Left lung (tissue), 10 donors: ENCODE results near the gene WBP1. TPM values are rescaled to one million over a fixed set of nuclear protein-coding genes. Genes with fewer than 3 reads are reported as not detected.

ENCODE experiments used
- ATAC-seq: fragments of 200-7000 bp; cut with Tn5 transposase; one replicate; pipeline ENCODE4 v1.9.1; 2020; ENCODE audit warnings: moderate library complexity
- DNase-seq, 4 donors: peaks; one replicate each; pipeline ENCODE4 v3.0.0-alpha.2; 2013 to 2020
- H3K27ac ChIP-seq, 2 donors: fragments of 200-600 bp; sonication (generic) in 1 of 2; one replicate each; pipeline versions ENCODE4 v1.5.0 to v1.8.0; 2020 to 2021
- H3K27me3 ChIP-seq, 2 donors: fragments of 200-600 bp; sonication (generic) in 1 of 2; one replicate each; pipeline versions ENCODE4 v1.5.0 to v1.8.0; 2020 to 2021
- H3K36me3 ChIP-seq, 2 donors: fragments of 200-600 bp; sonication (generic) in 1 of 2; one replicate each; pipeline versions ENCODE4 v1.5.0 to v1.8.0; 2020 to 2021
- H3K4me1 ChIP-seq, 2 donors: fragments of 200-600 bp; one replicate each; pipeline ENCODE4 v1.8.0; 2021
- H3K4me3 ChIP-seq, 2 donors: fragments of 200-600 bp; sonication (generic) in 1 of 2; one replicate each; pipeline versions ENCODE4 v1.5.0 to v1.8.0; 2020 to 2021; ENCODE audit warnings: mild to moderate bottlenecking in 1 of 2
- H3K9me3 ChIP-seq, 2 donors: fragments of 200-600 bp; sonication (generic) in 1 of 2; one replicate each; pipeline versions ENCODE4 v1.5.0 to v1.8.0; 2020 to 2021
- CTCF ChIP-seq, 2 donors: fragments of 200-600 bp; sonication (generic) in 1 of 2; IDR thresholded peaks; one replicate each; pipeline versions ENCODE4 v1.5.0 to v1.8.0; 2021; ENCODE audit warnings: antibody characterized with exemption in 2 of 2
- intact Hi-C, 2 donors: fragments of 100-400 bp; cut with DNase I; formaldehyde crosslinking; loops; one replicate each; pipeline versions ENCODE4 v1.11.2 to v1.14.2; 2022
- polyA plus RNA-seq, 6 donors: library from polyadenylated mRNA; unstranded; fragments of 120-200 nt; gene quantifications; one replicate each; pipeline ENCODE4 v1.2.1, GENCODE V29; 2013; ENCODE audit not compliant: insufficient read length in 6 of 6
- total RNA-seq, 2 donors: library from RNA; stranded (reverse); fragmentation: NEBNext Ultra II Directional; extraction: Animal tissue kit (Norgen Biotek cat#: 25700); gene quantifications; one replicate each; pipeline ENCODE4 v1.2.1, GENCODE V29; 2021
- donor health status: DM: no; HTN: yes; CAD: no.
- donor health status: DM: no; HTN: no; CAD: no.

The WBP1 gene
- total and polyA plus RNA-seq, 8 donors: 38.7 to 122 (median 108) TPM

- Histone ChIP-seq H3K4me3 (peak within 1 kb of the TSS; percentile 52 to 79), H3K4me1 (peaks cover 24 to 52% of the 10 kb centered on the region in 2 donors), H3K27ac (peak within 1 kb of the TSS; percentile 98), H3K9me3 (no peaks in the 10 kb centered on the region), H3K36me3 (peaks cover 0 to 18% of the 10 kb centered on the region in 2 donors), H3K27me3 (peaks cover 34 to 57% of the 10 kb centered on the region in 2 donors)
- ATAC-seq: peak; percentile 91
- intact Hi-C loops: no loop called here
- peak; percentile 96 to 100 (median 99) for DNase-seq
- TF ChIP-seq CTCF (IDR thresholded peaks at IDR 0.05): peak in 1 of 2 donors; percentile 32
Measured at GRCh38 chr2:74507145-74507925, 49.1 kb downstream of the WBP1 start, which contains the start of gene PCGF1. TSS of gene PCGF1 (minus strand) at chr2:74507695. CDS start at chr2:74507668, 27 bp downstream.

GRCh38 chr2:74507926-74508520 is 49.8 kb downstream of the WBP1 start:
- peak overlapping the region; percentile 52 to 79 for H3K4me3 ChIP-seq
- H3K27me3 ChIP-seq: peaks cover 41 to 57% of the 10 kb centered on the region in 2 donors
- peak; percentile 31 for ATAC-seq
- intact Hi-C loops: no loop called here
- H3K9me3 ChIP-seq: no peaks in the 10 kb centered on the region
- H3K36me3 ChIP-seq: peaks cover 0 to 18% of the 10 kb centered on the region in 2 donors
- peak overlapping the region; percentile 98 for H3K27ac ChIP-seq
- no peak for DNase-seq
- TF ChIP-seq CTCF (IDR thresholded peaks at IDR 0.05): no peak
- peaks cover 24 to 47% of the 10 kb centered on the region in 2 donors for H3K4me1 ChIP-seq

- peaks cover 21 to 42% of the 10 kb centered on the region in 2 donors for H3K4me1 ChIP-seq
- intact Hi-C loops: no loop called here
- ATAC-seq: no peak
- H3K36me3 ChIP-seq: peaks cover 0 to 12% of the 10 kb centered on the region in 2 donors
- H3K27ac ChIP-seq: no peak overlapping the region
- TF ChIP-seq CTCF (IDR thresholded peaks at IDR 0.05): no peak
- H3K4me3 ChIP-seq: no peak overlapping the region
- peaks cover 64 to 73% of the 10 kb centered on the region in 2 donors for H3K27me3 ChIP-seq
- DNase-seq: no peak
- no peaks in the 10 kb centered on the region for H3K9me3 ChIP-seq
Measured at GRCh38 chr2:74510272-74510671, 52.0 kb downstream of the WBP1 start.

Other genes starting within 250 kb of the WBP1 start
- gene SLC4A5, start 115.0 kb upstream of the WBP1 start, total RNA-seq: 1 to 10 TPM; 2.0 to 8.2 TPM
- gene SLC4A5, start 115.0 kb upstream of the WBP1 start, polyA plus RNA-seq: 10 to 100 TPM in 2 of 6 donors, 1 to 10 TPM in 4; 6.6 to 13.8 (median 8.0) TPM
- 100 to 1,000 TPM; 121 to 132 TPM for gene DCTN1, start 78.1 kb upstream of the WBP1 start, total RNA-seq
- gene DCTN1, start 78.1 kb upstream of the WBP1 start, polyA plus RNA-seq: 100 to 1,000 TPM; 139 to 162 (median 153) TPM
- 1 to 10 TPM; 2.8 to 3.4 TPM for gene C2orf81, start 36.8 kb upstream of the WBP1 start, total RNA-seq
- 1 to 10 TPM; 4.4 to 5.7 (median 5.2) TPM for gene C2orf81, start 36.8 kb upstream of the WBP1 start, polyA plus RNA-seq
- gene WDR54, start 36.7 kb upstream of the WBP1 start, total RNA-seq: 10 to 100 TPM in 1 of 2 donors, 1 to 10 TPM in 1; 9.2 to 17.7 TPM
- gene WDR54, start 36.7 kb upstream of the WBP1 start, polyA plus RNA-seq: 10 to 100 TPM; 29.9 to 39.6 (median 36.9) TPM
- 10 to 100 TPM; 29.6 to 37.0 TPM for gene RTKN, start 16.5 kb upstream of the WBP1 start, total RNA-seq
- 10 to 100 TPM; 42.0 to 59.5 (median 56.3) TPM for gene RTKN, start 16.5 kb upstream of the WBP1 start, polyA plus RNA-seq
- 10 to 100 TPM; 23.8 to 27.1 TPM for gene INO80B, start 3.4 kb upstream of the WBP1 start, total RNA-seq
- 10 to 100 TPM; 30.7 to 44.5 (median 35.0) TPM for gene INO80B, start 3.4 kb upstream of the WBP1 start, polyA plus RNA-seq
- 10 to 100 TPM; 67.6 to 69.6 TPM for gene MOGS, start 6.9 kb downstream of the WBP1 start, total RNA-seq
- 10 to 100 TPM; 40.5 to 51.6 (median 44.8) TPM for gene MOGS, start 6.9 kb downstream of the WBP1 start, polyA plus RNA-seq
- 10 to 100 TPM; 69.5 to 73.6 TPM for gene MRPL53, start 14.2 kb downstream of the WBP1 start, total RNA-seq
- 10 to 100 TPM; 33.5 to 57.8 (median 47.8) TPM for gene MRPL53, start 14.2 kb downstream of the WBP1 start, polyA plus RNA-seq
- 10 to 100 TPM; 12.1 to 17.5 TPM for gene CCDC142, start 24.6 kb downstream of the WBP1 start, total RNA-seq
- gene CCDC142, start 24.6 kb downstream of the WBP1 start, polyA plus RNA-seq: 10 to 100 TPM; 13.7 to 18.6 (median 17.4) TPM
- gene TTC31, start 24.6 kb downstream of the WBP1 start, total RNA-seq: 10 to 100 TPM; 22.1 to 27.0 TPM
- 10 to 100 TPM; 31.2 to 38.4 (median 34.2) TPM for gene TTC31, start 24.6 kb downstream of the WBP1 start, polyA plus RNA-seq
- 1 to 10 TPM; 1.6 to 2.2 TPM for gene LBX2, start 41.2 kb downstream of the WBP1 start, total RNA-seq
- under 1 TPM in 5 of 6 donors, not detected in 1; 0.14 to 0.86 (median 0.35) TPM for gene LBX2, start 41.2 kb downstream of the WBP1 start, polyA plus RNA-seq
- gene PCGF1, start 49.3 kb downstream of the WBP1 start, total RNA-seq: 10 to 100 TPM; 27.1 to 33.6 TPM
- 10 to 100 TPM; 20.4 to 27.1 (median 23.3) TPM for gene PCGF1, start 49.3 kb downstream of the WBP1 start, polyA plus RNA-seq
- gene TLX2, start 56.0 kb downstream of the WBP1 start, total RNA-seq: not detected
- gene TLX2, start 56.0 kb downstream of the WBP1 start, polyA plus RNA-seq: under 1 TPM in 2 of 6 donors, not detected in 4; 0.08 TPM
- gene DQX1, start 67.8 kb downstream of the WBP1 start, total RNA-seq: under 1 TPM; 0.24 to 0.26 TPM
- under 1 TPM; 0.13 to 0.54 (median 0.27) TPM for gene DQX1, start 67.8 kb downstream of the WBP1 start, polyA plus RNA-seq
- 100 to 1,000 TPM; 110 to 132 TPM for gene AUP1, start 71.3 kb downstream of the WBP1 start, total RNA-seq
- gene AUP1, start 71.3 kb downstream of the WBP1 start, polyA plus RNA-seq: 100 to 1,000 TPM in 2 of 6 donors, 10 to 100 TPM in 4; 82.1 to 106 (median 91.0) TPM
- gene HTRA2, start 71.5 kb downstream of the WBP1 start, total RNA-seq: 10 to 100 TPM; 29.4 to 36.6 TPM
- gene HTRA2, start 71.5 kb downstream of the WBP1 start, polyA plus RNA-seq: 10 to 100 TPM; 31.8 to 36.1 (median 33.9) TPM
- 10 to 100 TPM; 10.8 to 12.2 TPM for gene LOXL3, start 95.5 kb downstream of the WBP1 start, total RNA-seq
- 10 to 100 TPM in 2 of 6 donors, 1 to 10 TPM in 4; 8.4 to 10.7 (median 9.7) TPM for gene LOXL3, start 95.5 kb downstream of the WBP1 start, polyA plus RNA-seq
- 10 to 100 TPM; 26.7 to 35.2 TPM for gene DOK1, start 96.3 kb downstream of the WBP1 start, total RNA-seq
- gene DOK1, start 96.3 kb downstream of the WBP1 start, polyA plus RNA-seq: 10 to 100 TPM in 2 of 6 donors, 1 to 10 TPM in 4; 8.7 to 12.3 (median 9.7) TPM
- 1 to 10 TPM in 1 of 2 donors, under 1 TPM in 1; 0.47 to 1.1 TPM for gene M1AP, start 189.9 kb downstream of the WBP1 start, total RNA-seq
- 1 to 10 TPM in 1 of 6 donors, under 1 TPM in 5; 0.14 to 1.0 (median 0.23) TPM for gene M1AP, start 189.9 kb downstream of the WBP1 start, polyA plus RNA-seq
- gene SEMA4F, start 195.8 kb downstream of the WBP1 start, total RNA-seq: 10 to 100 TPM in 1 of 2 donors, 1 to 10 TPM in 1; 9.3 to 23.8 TPM
- 1 to 10 TPM; 6.0 to 8.7 (median 6.7) TPM for gene SEMA4F, start 195.8 kb downstream of the WBP1 start, polyA plus RNA-seq